ENCODE data around the gene HS1BP3. TPM values are rescaled to one million over a fixed set of nuclear protein-coding genes. Genes with fewer than 3 reads are reported as not detected.

Gene HS1BP3
- total and polyA plus RNA-seq, 9 of the 15 experiments (the other 6 are each of a cell fraction or from before 2014, with no cell fraction given), result 0.41 to 8.3 (median 5.9) TPM

DNA sequence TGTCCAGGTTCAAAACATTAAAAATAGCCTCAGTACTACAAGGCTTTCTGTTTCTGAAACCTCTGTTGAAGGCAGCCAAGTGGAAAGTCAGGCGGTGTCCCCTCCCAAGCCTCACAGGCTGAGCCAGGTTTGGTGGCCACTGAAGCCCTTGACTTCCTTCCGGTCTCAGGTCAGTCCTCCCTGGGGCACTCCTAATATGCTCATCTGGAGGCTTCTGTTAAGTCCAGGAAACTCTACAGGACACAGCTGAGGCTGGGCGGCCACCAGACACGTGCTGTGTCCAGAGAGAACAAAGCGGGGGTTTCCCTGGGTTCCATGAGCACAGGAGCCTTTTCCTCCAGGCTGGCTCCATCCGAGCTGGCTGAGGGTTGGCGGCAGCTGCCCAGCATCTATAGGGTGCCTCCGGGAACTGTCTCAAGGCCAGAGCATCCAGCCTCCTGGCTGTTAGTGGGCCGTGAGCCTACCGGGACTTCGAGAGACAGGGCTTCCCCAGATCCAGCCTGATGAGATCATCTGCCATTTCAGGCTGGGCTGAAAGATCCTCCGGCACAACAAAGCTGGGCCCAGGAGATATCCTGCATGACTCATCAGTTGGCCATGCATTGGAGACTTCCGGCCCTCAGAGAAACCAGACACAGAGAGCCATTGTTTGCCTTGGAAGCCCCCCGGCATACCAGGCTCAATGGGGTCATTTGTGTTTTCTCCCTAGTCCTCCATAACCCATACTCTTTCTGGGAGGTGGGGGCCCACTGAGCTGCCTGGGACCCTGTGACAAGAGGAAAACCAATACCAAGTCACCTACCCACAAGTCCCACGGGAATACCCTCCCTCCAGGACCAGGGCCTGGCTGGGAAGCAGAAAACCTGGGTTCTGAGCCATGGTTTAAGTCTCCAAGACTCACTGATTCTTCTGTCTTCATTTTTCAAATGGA lies 71.7 kb downstream of the HS1BP3 start (continued):
- peak; percentile 75 for TF ChIP-seq TAF9B (IDR thresholded peaks at IDR 0.05; ENCODE audit: partially characterized antibody)
- TF ChIP-seq CREM (IDR thresholded peaks at IDR 0.05; ENCODE audit: low read depth), result peak; percentile 69
- no peak for TF ChIP-seq TAF7 (tag; IDR thresholded peaks at IDR 0.05)
- 0 out of 2 replicates have a peak, but pooled peaks have one; percentile 30 for TF ChIP-seq CREB1 (IDR thresholded peaks at IDR 0.05)
- no peak for TF ChIP-seq CREB1 (CRISPR knock-in tag; IDR thresholded peaks at IDR 0.05)
- TF ChIP-seq, protein P1, sequence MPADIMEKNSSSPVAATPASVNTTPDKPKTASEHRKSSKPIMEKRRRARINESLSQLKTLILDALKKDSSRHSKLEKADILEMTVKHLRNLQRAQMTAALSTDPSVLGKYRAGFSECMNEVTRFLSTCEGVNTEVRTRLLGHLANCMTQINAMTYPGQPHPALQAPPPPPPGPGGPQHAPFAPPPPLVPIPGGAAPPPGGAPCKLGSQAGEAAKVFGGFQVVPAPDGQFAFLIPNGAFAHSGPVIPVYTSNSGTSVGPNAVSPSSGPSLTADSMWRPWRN (IDR thresholded peaks at IDR 0.05; ENCODE audit: low read depth), result 0 out of 2 replicates have a peak, but pooled peaks have one; percentile 34
- TF ChIP-seq CC2D1A (IDR thresholded peaks at IDR 0.05), result no peak; the same call in 1 of the 2 replicates
- TF ChIP-seq, protein P2, sequence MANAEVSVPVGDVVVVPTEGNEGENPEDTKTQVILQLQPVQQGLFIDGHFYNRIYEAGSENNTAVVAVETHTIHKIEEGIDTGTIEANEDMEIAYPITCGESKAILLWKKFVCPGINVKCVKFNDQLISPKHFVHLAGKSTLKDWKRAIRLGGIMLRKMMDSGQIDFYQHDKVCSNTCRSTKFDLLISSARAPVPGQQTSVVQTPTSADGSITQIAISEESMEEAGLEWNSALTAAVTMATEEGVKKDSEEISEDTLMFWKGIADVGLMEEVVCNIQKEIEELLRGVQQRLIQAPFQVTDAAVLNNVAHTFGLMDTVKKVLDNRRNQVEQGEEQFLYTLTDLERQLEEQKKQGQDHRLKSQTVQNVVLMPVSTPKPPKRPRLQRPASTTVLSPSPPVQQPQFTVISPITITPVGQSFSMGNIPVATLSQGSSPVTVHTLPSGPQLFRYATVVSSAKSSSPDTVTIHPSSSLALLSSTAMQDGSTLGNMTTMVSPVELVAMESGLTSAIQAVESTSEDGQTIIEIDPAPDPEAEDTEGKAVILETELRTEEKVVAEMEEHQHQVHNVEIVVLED (CRISPR knock-in tag; IDR thresholded peaks at IDR 0.05), result no peak
- TF ChIP-seq RBM14 (IDR thresholded peaks at IDR 0.05; ENCODE audit: borderline replicate concordance, insufficient read depth, low read depth, low read length), result no peak
- TF ChIP-seq, protein P3, sequence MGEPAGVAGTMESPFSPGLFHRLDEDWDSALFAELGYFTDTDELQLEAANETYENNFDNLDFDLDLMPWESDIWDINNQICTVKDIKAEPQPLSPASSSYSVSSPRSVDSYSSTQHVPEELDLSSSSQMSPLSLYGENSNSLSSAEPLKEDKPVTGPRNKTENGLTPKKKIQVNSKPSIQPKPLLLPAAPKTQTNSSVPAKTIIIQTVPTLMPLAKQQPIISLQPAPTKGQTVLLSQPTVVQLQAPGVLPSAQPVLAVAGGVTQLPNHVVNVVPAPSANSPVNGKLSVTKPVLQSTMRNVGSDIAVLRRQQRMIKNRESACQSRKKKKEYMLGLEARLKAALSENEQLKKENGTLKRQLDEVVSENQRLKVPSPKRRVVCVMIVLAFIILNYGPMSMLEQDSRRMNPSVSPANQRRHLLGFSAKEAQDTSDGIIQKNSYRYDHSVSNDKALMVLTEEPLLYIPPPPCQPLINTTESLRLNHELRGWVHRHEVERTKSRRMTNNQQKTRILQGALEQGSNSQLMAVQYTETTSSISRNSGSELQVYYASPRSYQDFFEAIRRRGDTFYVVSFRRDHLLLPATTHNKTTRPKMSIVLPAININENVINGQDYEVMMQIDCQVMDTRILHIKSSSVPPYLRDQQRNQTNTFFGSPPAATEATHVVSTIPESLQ (CRISPR knock-in tag; IDR thresholded peaks at IDR 0.05), result 0 out of 2 replicates have a peak, but pooled peaks have one; percentile 61
- TF ChIP-seq, protein P4, sequence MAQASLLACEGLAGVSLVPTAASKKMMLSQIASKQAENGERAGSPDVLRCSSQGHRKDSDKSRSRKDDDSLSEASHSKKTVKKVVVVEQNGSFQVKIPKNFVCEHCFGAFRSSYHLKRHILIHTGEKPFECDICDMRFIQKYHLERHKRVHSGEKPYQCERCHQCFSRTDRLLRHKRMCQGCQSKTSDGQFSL (CRISPR knock-in tag; IDR thresholded peaks at IDR 0.05), result no peak
- TF ChIP-seq, protein P4 (tag; IDR thresholded peaks at IDR 0.05), result peak in 1 of 2 experiments; percentile 15; a peak in 1 of 4 replicates
- TF ChIP-seq, protein P5, sequence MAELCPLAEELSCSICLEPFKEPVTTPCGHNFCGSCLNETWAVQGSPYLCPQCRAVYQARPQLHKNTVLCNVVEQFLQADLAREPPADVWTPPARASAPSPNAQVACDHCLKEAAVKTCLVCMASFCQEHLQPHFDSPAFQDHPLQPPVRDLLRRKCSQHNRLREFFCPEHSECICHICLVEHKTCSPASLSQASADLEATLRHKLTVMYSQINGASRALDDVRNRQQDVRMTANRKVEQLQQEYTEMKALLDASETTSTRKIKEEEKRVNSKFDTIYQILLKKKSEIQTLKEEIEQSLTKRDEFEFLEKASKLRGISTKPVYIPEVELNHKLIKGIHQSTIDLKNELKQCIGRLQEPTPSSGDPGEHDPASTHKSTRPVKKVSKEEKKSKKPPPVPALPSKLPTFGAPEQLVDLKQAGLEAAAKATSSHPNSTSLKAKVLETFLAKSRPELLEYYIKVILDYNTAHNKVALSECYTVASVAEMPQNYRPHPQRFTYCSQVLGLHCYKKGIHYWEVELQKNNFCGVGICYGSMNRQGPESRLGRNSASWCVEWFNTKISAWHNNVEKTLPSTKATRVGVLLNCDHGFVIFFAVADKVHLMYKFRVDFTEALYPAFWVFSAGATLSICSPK (IDR thresholded peaks at IDR 0.05; ENCODE audit: borderline replicate concordance), result no peak
- TF ChIP-seq, protein P6, sequence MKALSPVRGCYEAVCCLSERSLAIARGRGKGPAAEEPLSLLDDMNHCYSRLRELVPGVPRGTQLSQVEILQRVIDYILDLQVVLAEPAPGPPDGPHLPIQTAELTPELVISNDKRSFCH (CRISPR knock-in tag; IDR thresholded peaks at IDR 0.05), result no peak
- TF ChIP-seq, protein P6 (tag; IDR thresholded peaks at IDR 0.05), result peak; percentile 84
- TF ChIP-seq, protein P7, sequence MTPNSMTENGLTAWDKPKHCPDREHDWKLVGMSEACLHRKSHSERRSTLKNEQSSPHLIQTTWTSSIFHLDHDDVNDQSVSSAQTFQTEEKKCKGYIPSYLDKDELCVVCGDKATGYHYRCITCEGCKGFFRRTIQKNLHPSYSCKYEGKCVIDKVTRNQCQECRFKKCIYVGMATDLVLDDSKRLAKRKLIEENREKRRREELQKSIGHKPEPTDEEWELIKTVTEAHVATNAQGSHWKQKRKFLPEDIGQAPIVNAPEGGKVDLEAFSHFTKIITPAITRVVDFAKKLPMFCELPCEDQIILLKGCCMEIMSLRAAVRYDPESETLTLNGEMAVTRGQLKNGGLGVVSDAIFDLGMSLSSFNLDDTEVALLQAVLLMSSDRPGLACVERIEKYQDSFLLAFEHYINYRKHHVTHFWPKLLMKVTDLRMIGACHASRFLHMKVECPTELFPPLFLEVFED (CRISPR knock-in tag; conservative IDR thresholded peaks at IDR 0.05), result no peak
- TF ChIP-seq TCF7 (IDR thresholded peaks at IDR 0.05; ENCODE audit: borderline replicate concordance), result peak; percentile 70; the same call in 1 of the 2 replicates
